ENCODE measurements around the gene CNGA4.

Gene CNGA4

GRCh38 chr11:6206456-6207180 lies 32.3 kb upstream of the CNGA4 start:
- no peak for DNase-seq (ENCODE audit: low spot score)
- no peak for TF ChIP-seq CTCF (IDR thresholded peaks at IDR 0.05; ENCODE audit: borderline replicate concordance, control extremely low read depth, extremely low read depth, insufficient read depth, missing control alignments)
- in situ Hi-C loops (cut with MboI; ENCODE audit: low sequenced_read_pairs, unreplicated experiment) = no loop called here

- no peak for DNase-seq (ENCODE audit: low spot score)
- in situ Hi-C loops (cut with MboI; ENCODE audit: low sequenced_read_pairs, unreplicated experiment) = no loop called here
- TF ChIP-seq CTCF (IDR thresholded peaks at IDR 0.05; ENCODE audit: borderline replicate concordance, control extremely low read depth, extremely low read depth, insufficient read depth, missing control alignments) = no peak
Measured at GRCh38 chr11:6209801-6210200, 29.1 kb upstream of the CNGA4 start.

GRCh38 chr11:6210274-6210955 lies 28.5 kb upstream of the CNGA4 start:
- no peak for DNase-seq (ENCODE audit: low spot score)
- no peak for TF ChIP-seq CTCF (IDR thresholded peaks at IDR 0.05; ENCODE audit: borderline replicate concordance, control extremely low read depth, extremely low read depth, insufficient read depth, missing control alignments)
- in situ Hi-C loops (cut with MboI; ENCODE audit: low sequenced_read_pairs, unreplicated experiment) = no loop called here

- TF ChIP-seq CTCF (IDR thresholded peaks at IDR 0.05; ENCODE audit: borderline replicate concordance, control extremely low read depth, extremely low read depth, insufficient read depth, missing control alignments) = no peak
- no peak for DNase-seq (ENCODE audit: low spot score)
- in situ Hi-C loops (cut with MboI; ENCODE audit: low sequenced_read_pairs, unreplicated experiment) = no loop called here
Measured at GRCh38 chr11:6214530-6214929, 24.4 kb upstream of the CNGA4 start.

- DNase-seq (ENCODE audit: low spot score) = no peak
- in situ Hi-C loops (cut with MboI; ENCODE audit: low sequenced_read_pairs, unreplicated experiment) = no loop called here
- TF ChIP-seq CTCF (IDR thresholded peaks at IDR 0.05; ENCODE audit: borderline replicate concordance, control extremely low read depth, extremely low read depth, insufficient read depth, missing control alignments) = no peak
Measured at GRCh38 chr11:6216501-6216900, 22.4 kb upstream of the CNGA4 start.

GRCh38 chr11:6217722-6218121 lies 21.2 kb upstream of the CNGA4 start:
- in situ Hi-C loops (cut with MboI; ENCODE audit: low sequenced_read_pairs, unreplicated experiment) = no loop called here
- no peak for TF ChIP-seq CTCF (IDR thresholded peaks at IDR 0.05; ENCODE audit: borderline replicate concordance, control extremely low read depth, extremely low read depth, insufficient read depth, missing control alignments)
- DNase-seq (ENCODE audit: low spot score) = no peak

Measured in GM13976 (cell line).